ENCODE measurements around the gene SERGEF.

SERGEF gene

DNA sequence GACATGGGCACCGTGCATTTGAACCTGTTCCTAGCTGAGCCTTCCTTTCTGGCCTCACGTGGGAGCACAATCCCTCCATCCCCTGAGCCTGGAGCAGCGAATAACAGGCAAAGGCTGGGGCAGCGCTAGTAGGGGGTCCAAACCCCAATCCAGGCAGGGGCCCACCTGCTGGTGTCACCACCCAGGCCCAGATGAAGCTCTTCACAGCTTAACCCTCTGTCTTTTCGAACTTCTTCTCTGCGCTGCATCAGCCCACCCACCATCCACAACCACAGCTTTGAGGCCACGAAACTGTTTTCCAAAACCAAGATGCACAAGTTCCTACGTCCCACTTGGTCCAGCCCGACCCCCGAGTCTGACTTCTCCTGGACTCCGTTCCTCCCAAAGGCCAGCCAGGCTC is 266.8 kb downstream of the SERGEF start:
- H3K27me3 ChIP-seq (ENCODE audit: insufficient read depth, poor library complexity, severe bottlenecking): no peaks in the 10 kb centered on the region
- TF ChIP-seq CTCF (IDR thresholded peaks at IDR 0.05; ENCODE audit: poor library complexity, severe bottlenecking): no peak
- no peak for ATAC-seq (ENCODE audit: low read depth)
- DNase-seq (ENCODE audit: low spot score): no peak
- no peaks in the 10 kb centered on the region for H3K4me1 ChIP-seq (ENCODE audit: insufficient read depth, poor library complexity, severe bottlenecking)
- no peak overlapping the region for H3K27ac ChIP-seq (ENCODE audit: poor library complexity, severe bottlenecking)
- H3K9me3 ChIP-seq (ENCODE audit: severe bottlenecking): no peaks in the 10 kb centered on the region
- no peaks in the 10 kb centered on the region for H3K36me3 ChIP-seq (ENCODE audit: low read depth)
- H3K4me3 ChIP-seq (ENCODE audit: severe bottlenecking): no peak overlapping the region

GRCh38 chr11:17745023-17745772 is 267.6 kb downstream of the SERGEF start:
- H3K36me3 ChIP-seq (ENCODE audit: low read depth): no peaks in the 10 kb centered on the region
- no peaks in the 10 kb centered on the region for H3K27me3 ChIP-seq (ENCODE audit: insufficient read depth, poor library complexity, severe bottlenecking)
- ATAC-seq (ENCODE audit: low read depth) (no peak), DNase-seq (ENCODE audit: low spot score) (peak; percentile 33)
- no peak for TF ChIP-seq CTCF (IDR thresholded peaks at IDR 0.05; ENCODE audit: poor library complexity, severe bottlenecking)
- no peaks in the 10 kb centered on the region for H3K4me1 ChIP-seq (ENCODE audit: insufficient read depth, poor library complexity, severe bottlenecking)
- H3K4me3 ChIP-seq (ENCODE audit: severe bottlenecking): no peak overlapping the region
- no peak overlapping the region for H3K27ac ChIP-seq (ENCODE audit: poor library complexity, severe bottlenecking)
- no peaks in the 10 kb centered on the region for H3K9me3 ChIP-seq (ENCODE audit: severe bottlenecking)

- DNase-seq (ENCODE audit: low spot score) (peak; percentile 42), ATAC-seq (ENCODE audit: low read depth) (peak; percentile 38; the same call in 1 of the 3 replicates)
- TF ChIP-seq CTCF (IDR thresholded peaks at IDR 0.05; ENCODE audit: poor library complexity, severe bottlenecking): no peak
- Histone ChIP-seq H3K4me3 (ENCODE audit: severe bottlenecking) (no peak overlapping the region), H3K36me3 (ENCODE audit: low read depth) (no peaks in the 10 kb centered on the region), H3K27ac (ENCODE audit: poor library complexity, severe bottlenecking) (no peak overlapping the region), H3K9me3 (ENCODE audit: severe bottlenecking) (no peaks in the 10 kb centered on the region), H3K4me1 (ENCODE audit: insufficient read depth, poor library complexity, severe bottlenecking) (no peaks in the 10 kb centered on the region), H3K27me3 (ENCODE audit: insufficient read depth, poor library complexity, severe bottlenecking) (peaks cover 3% of the 10 kb centered on the region)
Observed at GRCh38 chr11:17744151-17744940, 268.5 kb downstream of the SERGEF start.

- Histone ChIP-seq H3K36me3 (ENCODE audit: low read depth) (no peaks in the 10 kb centered on the region), H3K4me3 (ENCODE audit: severe bottlenecking) (no peak overlapping the region), H3K27me3 (ENCODE audit: insufficient read depth, poor library complexity, severe bottlenecking) (peaks cover 6% of the 10 kb centered on the region), H3K27ac (ENCODE audit: poor library complexity, severe bottlenecking) (no peak overlapping the region), H3K9me3 (ENCODE audit: severe bottlenecking) (no peaks in the 10 kb centered on the region), H3K4me1 (ENCODE audit: insufficient read depth, poor library complexity, severe bottlenecking) (no peaks in the 10 kb centered on the region)
- no peak for TF ChIP-seq CTCF (IDR thresholded peaks at IDR 0.05; ENCODE audit: poor library complexity, severe bottlenecking)
- DNase-seq (ENCODE audit: low spot score): peak; percentile 47
- peak; percentile 44 for ATAC-seq (ENCODE audit: low read depth)
Observed at GRCh38 chr11:17743808-17744119, 269.1 kb downstream of the SERGEF start.
